Inflammatory macrophage (primary cell): ENCODE results near the gene CATSPERB.
"Not testable (repeated sequence)": the region's sequence is repeated elsewhere in the genome, so short reads cannot be mapped to it uniquely, and the experiment has no call there.

ENCODE experiments used
- DNase-seq, 2 donors: peaks; one replicate each; pipeline ENCODE4 v3.0.0-alpha.2; 2020 to 2022

The CATSPERB gene

GRCh38 chr14:91731018-91731417, 868 bp downstream of the CATSPERB start:
- DNase-seq = no peak

GRCh38 chr14:91729756-91730155, 2.1 kb downstream of the CATSPERB start:
- DNase-seq = no peak

GRCh38 chr14:91728616-91729183, 3.2 kb downstream of the CATSPERB start:
- no peak for DNase-seq

GRCh38 chr14:91727121-91727520, 4.8 kb downstream of the CATSPERB start:
- no peak for DNase-seq

GRCh38 chr14:91723501-91723900, 8.4 kb downstream of the CATSPERB start:
- peak in 1 of 2 donors; percentile 5 for DNase-seq

GRCh38 chr14:91722386-91722785, 9.5 kb downstream of the CATSPERB start:
- no peak for DNase-seq

GRCh38 chr14:91719839-91720238, 12.0 kb downstream of the CATSPERB start:
- no peak for DNase-seq

GRCh38 chr14:91716999-91717398, 14.9 kb downstream of the CATSPERB start:
- no peak for DNase-seq

- DNase-seq = no peak
Observed at GRCh38 chr14:91714805-91715204, 17.1 kb downstream of the CATSPERB start.

GRCh38 chr14:91708795-91709194, 23.1 kb downstream of the CATSPERB start:
- DNase-seq = no peak

GRCh38 chr14:91706996-91707395, 24.9 kb downstream of the CATSPERB start:
- DNase-seq = peak in 1 of 2 donors; percentile 11

GRCh38 chr14:91694643-91695042, 37.2 kb downstream of the CATSPERB start:
- no peak for DNase-seq

GRCh38 chr14:91693346-91693745, 38.5 kb downstream of the CATSPERB start:
- DNase-seq = peak; percentile 60 to 74

GRCh38 chr14:91692075-91692474, 39.8 kb downstream of the CATSPERB start:
- DNase-seq = peak in 1 of 2 donors; percentile 37

GRCh38 chr14:91689608-91690007, 42.3 kb downstream of the CATSPERB start:
- no peak for DNase-seq

- DNase-seq = not testable (repeated sequence)
Observed at GRCh38 chr14:91687436-91687835, 44.5 kb downstream of the CATSPERB start.

- DNase-seq = no peak
Observed at GRCh38 chr14:91685600-91685999, 46.3 kb downstream of the CATSPERB start.

GRCh38 chr14:91681893-91682563, 49.9 kb downstream of the CATSPERB start:
- no peak for DNase-seq

GRCh38 chr14:91681118-91681517, 50.8 kb downstream of the CATSPERB start:
- DNase-seq = no peak

GRCh38 chr14:91679273-91679672, 52.6 kb downstream of the CATSPERB start:
- DNase-seq = no peak

- DNase-seq = not testable (repeated sequence)
Observed at GRCh38 chr14:91677687-91678086, 54.2 kb downstream of the CATSPERB start.

- no peak for DNase-seq
Observed at GRCh38 chr14:91674911-91675310, 57.0 kb downstream of the CATSPERB start.

GRCh38 chr14:91669867-91670266, 62.0 kb downstream of the CATSPERB start:
- DNase-seq = no peak

- peak; percentile 57 to 69 for DNase-seq
Observed at GRCh38 chr14:91667101-91667500, 64.8 kb downstream of the CATSPERB start.

GRCh38 chr14:91660790-91661189, 71.1 kb downstream of the CATSPERB start:
- no peak for DNase-seq
